ENCODE data around the gene SRP54.

- TF ChIP-seq, protein P1, sequence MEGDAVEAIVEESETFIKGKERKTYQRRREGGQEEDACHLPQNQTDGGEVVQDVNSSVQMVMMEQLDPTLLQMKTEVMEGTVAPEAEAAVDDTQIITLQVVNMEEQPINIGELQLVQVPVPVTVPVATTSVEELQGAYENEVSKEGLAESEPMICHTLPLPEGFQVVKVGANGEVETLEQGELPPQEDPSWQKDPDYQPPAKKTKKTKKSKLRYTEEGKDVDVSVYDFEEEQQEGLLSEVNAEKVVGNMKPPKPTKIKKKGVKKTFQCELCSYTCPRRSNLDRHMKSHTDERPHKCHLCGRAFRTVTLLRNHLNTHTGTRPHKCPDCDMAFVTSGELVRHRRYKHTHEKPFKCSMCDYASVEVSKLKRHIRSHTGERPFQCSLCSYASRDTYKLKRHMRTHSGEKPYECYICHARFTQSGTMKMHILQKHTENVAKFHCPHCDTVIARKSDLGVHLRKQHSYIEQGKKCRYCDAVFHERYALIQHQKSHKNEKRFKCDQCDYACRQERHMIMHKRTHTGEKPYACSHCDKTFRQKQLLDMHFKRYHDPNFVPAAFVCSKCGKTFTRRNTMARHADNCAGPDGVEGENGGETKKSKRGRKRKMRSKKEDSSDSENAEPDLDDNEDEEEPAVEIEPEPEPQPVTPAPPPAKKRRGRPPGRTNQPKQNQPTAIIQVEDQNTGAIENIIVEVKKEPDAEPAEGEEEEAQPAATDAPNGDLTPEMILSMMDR (IDR thresholded peaks at IDR 0.05; ENCODE audit: extremely low read depth in 1 of 2, insufficient read depth in 1 of 2, low read depth in 1 of 2, low read length in 2 of 2) = no peak
- no peak for TF ChIP-seq POLR2A (IDR thresholded peaks at IDR 0.05; ENCODE audit: low read depth, low read length)
These were observed 39.3 kb upstream of the SRP54 start for GRCh38 chr14:34943506-34943905.
